Adrenal gland (tissue), 12 donors: ENCODE measurements around the gene BDNF. TPM values are rescaled to one million over a fixed set of nuclear protein-coding genes. Genes with fewer than 3 reads are reported as not detected.

ENCODE experiments used
- DNase-seq, 7 donors: peaks; one replicate each; pipeline ENCODE4 v3.0.0-alpha.2; 2019 to 2020
- H3K27ac ChIP-seq, 5 donors: fragments of 200-600 bp; sonication (generic) in 4 of 5; 1 replicate in 3 of 5; 2 replicates in 2 of 5; pipeline versions ENCODE4 v1.5.1 to v1.8.0; 2016 to 2020; ENCODE audit warnings: mild to moderate bottlenecking in 1 of 5
- H3K27me3 ChIP-seq: fragments of 200-600 bp; 2 replicates; pipeline ENCODE4 v1.8.0; 2021
- H3K36me3 ChIP-seq, 2 donors: fragments of 200-600 bp; replicated peaks in 1 of 2; 1 replicate in 1 of 2; 2 replicates in 1 of 2; pipeline versions ENCODE4 v1.5.1 to v1.8.0; 2018 to 2022
- H3K4me1 ChIP-seq, 2 donors: fragments of 200-600 bp; replicated peaks in 1 of 2; 1 replicate in 1 of 2; 2 replicates in 1 of 2; pipeline versions ENCODE4 v1.5.1 to v1.8.0; 2018 to 2021
- H3K4me3 ChIP-seq, 4 donors: fragments of 200-600 bp; sonication (generic) in 3 of 4; one replicate each; pipeline ENCODE4 v1.5.1; 2016 to 2018
- H3K9me3 ChIP-seq, 3 donors: fragments of 200-600 bp; sonication (generic) in 1 of 3; replicated peaks in 1 of 3; 1 replicate in 2 of 3; 2 replicates in 1 of 3; pipeline versions ENCODE4 v1.5.1 to v1.8.0; 2016 to 2021
- POLR2A ChIP-seq, 2 donors: fragments of 450-650 bp; IDR thresholded peaks; one replicate each; pipeline ENCODE4 v1.6.1; 2017; ENCODE audit warnings: antibody characterized with exemption in 2 of 2, mild to moderate bottlenecking in 2 of 2, moderate library complexity in 1 of 2
- WGBS, 4 donors: extraction: QIAGEN DNeasy Blood & Tissue Kit in 2 of 4; methylation state at CpG; one replicate each; pipeline versions ENCODE4 v1.1.5 to v1.1.7; 2013 to 2017; 5-methylcytosine and 5-hydroxymethylcytosine counted together
- intact Hi-C, 2 donors: fragments of 100-400 bp; cut with DNase I; formaldehyde crosslinking; loops; one replicate each; pipeline versions ENCODE4 v1.14.1 to v1.15.0; 2022 to 2023
- polyA plus RNA-seq, 3 donors: library from polyadenylated mRNA; stranded (reverse); fragments of 200-250 nt in 2 of 3; fragments of 350-450 nt in 1 of 3; fragmentation: Illumina TruSeq in 1 of 3; extraction: RNeasy Lipid Tissue Mini Kit (QIAGEN cat#74804) in 1 of 3; gene quantifications; one replicate each; pipeline ENCODE4 v1.2.3, GENCODE V29; 2013 to 2014
- total RNA-seq, 9 donors: library from RNA; depleted of rRNA in 4 of 9; stranded (reverse); fragments of >200 nt in 4 of 9; fragments of 120-200 nt in 1 of 9; fragmentation: NEBNext Ultra II Directional in 1 of 9; extraction: Animal tissue kit (Norgen Biotek cat#: 25700) in 1 of 9; gene quantifications; one replicate each; pipeline versions ENCODE4 v1.1.0 to v1.2.4, GENCODE V29; 2013 to 2023
- TF ChIP-seq, protein P1 (sequence below), 6 experiments: fragments of 450-650 bp in 4 of 6; fragments of 200-600 bp in 2 of 6; sonication (generic) in 1 of 6; IDR thresholded peaks; 1 replicate in 5 of 6; 2 replicates in 1 of 6; pipeline versions ENCODE4 v1.5.1 to v1.8.0; 2016 to 2021; ENCODE audit warnings: antibody characterized with exemption in 6 of 6, mild to moderate bottlenecking in 2 of 6, moderate library complexity in 1 of 6
- donor health status: healthy with polysubstance abuse.
- donor health status: Bipolar disorder and iron deficiency.
- donor health status: DM: yes; HTN: yes; CAD: no.
- donor health status: DM: no; HTN: no; CAD: no.
- donor health status: DM: no; HTN: no; CAD: no.
- donor health status: DM: yes; HTN: yes; CAD: no.

Gene BDNF
- total and polyA plus RNA-seq, 12 donors: under 0.01 to 0.42 (median 0.21) TPM; not detected in 2

GRCh38 chr11:27653990-27654758 lies 46.1 kb downstream of the BDNF start:
- intact Hi-C loops: no loop called here
- H3K27ac ChIP-seq: no peak overlapping the region
- no peaks in the 10 kb centered on the region for H3K36me3 ChIP-seq
- TF ChIP-seq, protein P1, sequence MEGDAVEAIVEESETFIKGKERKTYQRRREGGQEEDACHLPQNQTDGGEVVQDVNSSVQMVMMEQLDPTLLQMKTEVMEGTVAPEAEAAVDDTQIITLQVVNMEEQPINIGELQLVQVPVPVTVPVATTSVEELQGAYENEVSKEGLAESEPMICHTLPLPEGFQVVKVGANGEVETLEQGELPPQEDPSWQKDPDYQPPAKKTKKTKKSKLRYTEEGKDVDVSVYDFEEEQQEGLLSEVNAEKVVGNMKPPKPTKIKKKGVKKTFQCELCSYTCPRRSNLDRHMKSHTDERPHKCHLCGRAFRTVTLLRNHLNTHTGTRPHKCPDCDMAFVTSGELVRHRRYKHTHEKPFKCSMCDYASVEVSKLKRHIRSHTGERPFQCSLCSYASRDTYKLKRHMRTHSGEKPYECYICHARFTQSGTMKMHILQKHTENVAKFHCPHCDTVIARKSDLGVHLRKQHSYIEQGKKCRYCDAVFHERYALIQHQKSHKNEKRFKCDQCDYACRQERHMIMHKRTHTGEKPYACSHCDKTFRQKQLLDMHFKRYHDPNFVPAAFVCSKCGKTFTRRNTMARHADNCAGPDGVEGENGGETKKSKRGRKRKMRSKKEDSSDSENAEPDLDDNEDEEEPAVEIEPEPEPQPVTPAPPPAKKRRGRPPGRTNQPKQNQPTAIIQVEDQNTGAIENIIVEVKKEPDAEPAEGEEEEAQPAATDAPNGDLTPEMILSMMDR (IDR thresholded peaks at IDR 0.05): no peak
- no peak for TF ChIP-seq POLR2A (IDR thresholded peaks at IDR 0.05)
- WGBS, 4 donors: 80 to 90% (median 87%) methylated on average over 8 of the region's 8 CpGs
- no peaks in the 10 kb centered on the region for H3K9me3 ChIP-seq
- no peaks in the 10 kb centered on the region for H3K27me3 ChIP-seq
- DNase-seq: no peak
- H3K4me3 ChIP-seq: no peak overlapping the region
- H3K4me1 ChIP-seq: no peaks in the 10 kb centered on the region

DNA sequence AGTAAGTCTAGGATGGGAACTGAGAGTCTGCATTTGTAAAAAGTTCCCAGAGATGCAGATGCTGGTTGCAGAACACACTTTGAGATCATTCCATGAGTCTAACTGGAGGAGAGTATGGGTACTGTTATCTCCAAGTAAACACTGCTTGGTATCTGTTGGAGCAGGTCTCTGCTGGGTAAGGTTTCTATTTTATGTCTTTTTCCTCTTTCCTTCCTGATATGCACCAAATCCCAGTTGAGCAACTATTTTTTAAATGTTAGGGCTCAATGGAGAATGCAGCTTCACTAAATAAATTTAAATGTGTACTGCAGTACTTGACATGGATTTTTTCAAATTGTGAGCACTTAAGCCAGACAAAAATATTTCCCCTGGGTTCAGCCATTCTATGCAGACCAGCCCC lies 48.5 kb downstream of the BDNF start:
- Histone ChIP-seq H3K9me3 (no peaks in the 10 kb centered on the region), H3K27me3 (no peaks in the 10 kb centered on the region), H3K4me3 (no peak overlapping the region), H3K4me1 (no peaks in the 10 kb centered on the region), H3K36me3 (no peaks in the 10 kb centered on the region), H3K27ac (no peak overlapping the region)
- TF ChIP-seq, protein P1 (IDR thresholded peaks at IDR 0.05): no peak
- no peak for TF ChIP-seq POLR2A (IDR thresholded peaks at IDR 0.05)
- intact Hi-C loops: no loop called here
- DNase-seq: no peak

- Histone ChIP-seq H3K4me3 (no peak overlapping the region), H3K36me3 (no peaks in the 10 kb centered on the region), H3K27me3 (no peaks in the 10 kb centered on the region), H3K9me3 (no peaks in the 10 kb centered on the region), H3K4me1 (no peaks in the 10 kb centered on the region), H3K27ac (no peak overlapping the region)
- 78 to 86% (median 83%) methylated on average over 4 of the region's 4 CpGs for WGBS, 4 donors
- TF ChIP-seq, protein P1 (IDR thresholded peaks at IDR 0.05): no peak
- TF ChIP-seq POLR2A (IDR thresholded peaks at IDR 0.05): no peak
- DNase-seq: no peak
- intact Hi-C loops: no loop called here
Measured at GRCh38 chr11:27650988-27651387, 49.3 kb downstream of the BDNF start.

DNA sequence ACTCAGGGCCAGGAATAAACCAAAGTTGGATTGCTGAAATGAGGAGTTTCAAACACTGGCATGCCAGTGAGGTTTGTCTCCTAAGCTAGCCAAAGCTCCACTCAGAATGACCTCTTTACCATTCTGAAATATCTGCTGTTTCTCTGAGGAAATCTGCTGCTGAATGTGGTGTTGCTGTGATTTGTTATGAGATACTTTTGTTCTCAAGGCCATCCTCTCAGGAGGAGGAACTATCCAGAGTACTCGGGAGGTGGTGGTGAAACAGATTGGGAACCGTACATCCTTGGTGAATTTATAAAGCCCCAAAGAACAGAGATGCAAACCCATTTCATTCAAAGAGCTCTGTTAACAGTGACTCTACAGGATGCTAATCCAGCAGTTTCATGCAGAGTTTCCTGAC lies 50.5 kb downstream of the BDNF start:
- TF ChIP-seq POLR2A (IDR thresholded peaks at IDR 0.05): no peak
- TF ChIP-seq, protein P1 (IDR thresholded peaks at IDR 0.05): no peak
- Histone ChIP-seq H3K27me3 (no peaks in the 10 kb centered on the region), H3K4me1 (no peaks in the 10 kb centered on the region), H3K27ac (no peak overlapping the region), H3K4me3 (no peak overlapping the region), H3K9me3 (no peaks in the 10 kb centered on the region), H3K36me3 (no peaks in the 10 kb centered on the region)
- DNase-seq: no peak
- intact Hi-C loops: no loop called here
- 24 to 47% (median 36%) methylated on average over 2 of the region's 2 CpGs for WGBS, 4 donors
